Mesenchymal stem cell (in vitro differentiated cells and primary cell): ENCODE results near the gene CPSF4.
A peak's percentile ranks its signal among the peaks of the same experiment; 100 is the strongest.

ENCODE experiments used
- DNase-seq: peaks from one replicate; pipeline ENCODE4 v3.0.0-alpha.2; 2013
- H2AFZ ChIP-seq: one replicate; pipeline ENCODE4 v1.6.1; 2013; ENCODE audit warnings: low read depth, mild to moderate bottlenecking, control low read depth, inconsistent platforms, low read length, moderate library complexity
- H2AK5ac ChIP-seq: 2 replicates; pipeline ENCODE4 v1.6.1; 2013; ENCODE audit warnings: low read length, moderate library complexity, mild to moderate bottlenecking, inconsistent platforms; ENCODE audit not compliant: severe bottlenecking
- H2BK120ac ChIP-seq: one replicate; pipeline ENCODE4 v1.6.1; 2013; ENCODE audit warnings: low read depth, mild to moderate bottlenecking, inconsistent platforms, low read length, moderate library complexity
- H2BK12ac ChIP-seq, 2 experiments: one replicate each; pipeline ENCODE4 v1.6.1; 2013; ENCODE audit warnings: inconsistent platforms in 2 of 2, low read length in 2 of 2, mild to moderate bottlenecking in 2 of 2, moderate library complexity in 2 of 2, control low read depth in 1 of 2
- H2BK15ac ChIP-seq: one replicate; pipeline ENCODE4 v1.6.1; 2013; ENCODE audit warnings: mild to moderate bottlenecking, low read depth, inconsistent platforms; ENCODE audit not compliant: poor library complexity, severe bottlenecking
- H2BK5ac ChIP-seq: 2 replicates; pipeline ENCODE4 v1.6.1; 2013; ENCODE audit warnings: low read depth, mild to moderate bottlenecking, low read length, control low read depth, inconsistent platforms; ENCODE audit not compliant: poor library complexity, severe bottlenecking
- H3K14ac ChIP-seq, 2 experiments: one replicate each; pipeline ENCODE4 v1.6.1; 2013; ENCODE audit warnings: inconsistent platforms in 2 of 2, low read length in 2 of 2, control low read depth in 1 of 2, mild to moderate bottlenecking in 1 of 2, moderate library complexity in 1 of 2
- H3K18ac ChIP-seq, 2 experiments: one replicate each; pipeline ENCODE4 v1.6.1; 2013; ENCODE audit warnings: inconsistent platforms in 2 of 2, low read length in 2 of 2, control low read depth in 1 of 2, low read depth in 1 of 2, mild to moderate bottlenecking in 1 of 2
- H3K23ac ChIP-seq, 2 experiments: one replicate each; pipeline ENCODE4 v1.6.1; 2013; ENCODE audit warnings: inconsistent platforms in 2 of 2, low read length in 2 of 2, mild to moderate bottlenecking in 2 of 2, moderate library complexity in 2 of 2, control low read depth in 1 of 2
- H3K27ac ChIP-seq: 2 replicates; pipeline ENCODE4 v1.5.1; 2013; ENCODE audit warnings: mild to moderate bottlenecking, moderate library complexity, low read length, control low read depth, inconsistent platforms; ENCODE audit not compliant: poor library complexity, severe bottlenecking
- H3K27me3 ChIP-seq, 2 experiments: 2 replicates each; pipeline versions ENCODE4 v1.6.1 to v1.7.0; 2013; ENCODE audit warnings: low read length in 2 of 2, mild to moderate bottlenecking in 2 of 2, moderate library complexity in 2 of 2, control low read depth in 1 of 2, inconsistent platforms in 1 of 2; ENCODE audit not compliant: control insufficient read depth in 1 of 2, insufficient read depth in 1 of 2
- H3K36me3 ChIP-seq, 2 experiments: 2 replicates each; pipeline versions ENCODE4 v1.6.1 to v1.7.0; 2013; ENCODE audit warnings: low read length in 2 of 2, control low read depth in 1 of 2, inconsistent platforms in 1 of 2, low read depth in 1 of 2, mild to moderate bottlenecking in 1 of 2; ENCODE audit not compliant: insufficient read depth in 2 of 2, control insufficient read depth in 1 of 2
- H3K4ac ChIP-seq, 2 experiments: one replicate each; pipeline ENCODE4 v1.6.1; 2013; ENCODE audit warnings: inconsistent platforms in 2 of 2, low read length in 2 of 2, mild to moderate bottlenecking in 2 of 2, moderate library complexity in 2 of 2, control low read depth in 1 of 2, low read depth in 1 of 2
- H3K4me1 ChIP-seq: 2 replicates; pipeline ENCODE4 v1.6.1; 2013; ENCODE audit warnings: low read depth, low read length, control low read depth; ENCODE audit not compliant: control insufficient read depth, insufficient read depth
- H3K4me2 ChIP-seq: 2 replicates; pipeline ENCODE4 v1.6.1; 2013; ENCODE audit warnings: low read length, mild to moderate bottlenecking, inconsistent platforms; ENCODE audit not compliant: poor library complexity, severe bottlenecking
- H3K4me3 ChIP-seq, 2 experiments: 2 replicates each; pipeline versions ENCODE4 v1.5.1 to v1.7.0; 2013; ENCODE audit warnings: low read length in 2 of 2, mild to moderate bottlenecking in 2 of 2, control low read depth in 1 of 2, low read depth in 1 of 2; ENCODE audit not compliant: insufficient read depth in 1 of 2
- H3K79me1 ChIP-seq: replicated peaks from 2 replicates; pipeline ENCODE4 v1.6.1; 2013; ENCODE audit warnings: mild to moderate bottlenecking, control low read depth, low read length, inconsistent platforms; ENCODE audit not compliant: poor library complexity, severe bottlenecking
- H3K9ac ChIP-seq: 2 replicates; pipeline ENCODE4 v1.7.0; 2013; ENCODE audit warnings: mild to moderate bottlenecking, low read length, moderate library complexity
- H3K9me3 ChIP-seq: 2 replicates; pipeline ENCODE4 v1.7.0; 2013; ENCODE audit warnings: mild to moderate bottlenecking, low read length; ENCODE audit not compliant: control insufficient read depth
- H4K8ac ChIP-seq: one replicate; pipeline ENCODE4 v1.6.1; 2013; ENCODE audit warnings: inconsistent platforms, mild to moderate bottlenecking, low read length, moderate library complexity
- H4K91ac ChIP-seq: one replicate; pipeline ENCODE4 v1.6.1; 2013; ENCODE audit warnings: mild to moderate bottlenecking, low read length, inconsistent platforms
- WGBS: methylation state at CpG from one replicate; pipeline ENCODE4 v1.1.7; 2013; ENCODE audit warnings: mixed read lengths; 5-methylcytosine and 5-hydroxymethylcytosine counted together

CPSF4 gene

GRCh38 chr7:99460651-99461050 lies 21.9 kb downstream of the CPSF4 start:
- Histone ChIP-seq H3K9me3 (no peaks in the 10 kb centered on the region), H2BK15ac (no peak overlapping the region), H3K79me1 (peaks cover 11% of the 10 kb centered on the region), H2BK12ac (no peak overlapping the region), H3K4ac (no peak overlapping the region), H3K27ac (no peak overlapping the region), H2AFZ (no peak overlapping the region), H3K9ac (no peak overlapping the region), H4K91ac (no peak overlapping the region), H2BK5ac (no peak overlapping the region), H3K14ac (no peak overlapping the region), H3K36me3 (peaks cover 50 to 64% of the 10 kb centered on the region in 2 experiments), H2BK120ac (no peak overlapping the region), H3K27me3 (no peaks in the 10 kb centered on the region), H3K4me3 (no peak overlapping the region), H3K4me1 (peaks cover 9% of the 10 kb centered on the region), H3K18ac (no peak overlapping the region), H2AK5ac (no peak overlapping the region), H3K23ac (no peak overlapping the region), H4K8ac (no peak overlapping the region), H3K4me2 (no peak overlapping the region)
- no peak for DNase-seq
- 95% methylated on average over 11 of the region's 11 CpGs for WGBS

- Histone ChIP-seq H2BK15ac (no peak overlapping the region), H4K8ac (no peak overlapping the region), H3K4me3 (no peak overlapping the region), H2BK120ac (no peak overlapping the region), H3K4ac (no peak overlapping the region), H4K91ac (no peak overlapping the region), H3K27ac (no peak overlapping the region), H3K23ac (no peak overlapping the region), H2AK5ac (no peak overlapping the region), H3K4me1 (peaks cover 9% of the 10 kb centered on the region), H2BK5ac (no peak overlapping the region), H3K18ac (no peak overlapping the region), H3K36me3 (peaks cover 44 to 58% of the 10 kb centered on the region in 2 experiments), H3K9me3 (no peaks in the 10 kb centered on the region), H2BK12ac (no peak overlapping the region), H3K27me3 (no peaks in the 10 kb centered on the region), H3K79me1 (peaks cover 11% of the 10 kb centered on the region), H3K14ac (no peak overlapping the region), H2AFZ (no peak overlapping the region), H3K4me2 (no peak overlapping the region), H3K9ac (no peak overlapping the region)
- DNase-seq = no peak
- 98% methylated on average over 2 of the region's 2 CpGs for WGBS
These were observed 22.5 kb downstream of the CPSF4 start for GRCh38 chr7:99461221-99461620.

GRCh38 chr7:99465421-99465768 lies 26.7 kb downstream of the CPSF4 start:
- Histone ChIP-seq H3K79me1 (no peaks in the 10 kb centered on the region), H3K27ac (peak overlapping the region; percentile 26), H4K91ac (peak overlapping the region; percentile 12), H3K27me3 (no peaks in the 10 kb centered on the region), H2BK15ac (no peak overlapping the region), H3K4me2 (peak overlapping the region; percentile 66), H2AK5ac (peak overlapping the region; percentile 53), H3K4me3 (peak overlapping the region; percentile 72 to 98), H2BK12ac (no peak overlapping the region), H3K4me1 (peaks cover 8% of the 10 kb centered on the region), H3K18ac (peak overlapping the region in 1 of 2 experiments; percentile 85), H3K9me3 (no peaks in the 10 kb centered on the region), H2BK5ac (no peak overlapping the region), H3K23ac (no peak overlapping the region), H3K14ac (peak overlapping the region in 1 of 2 experiments; percentile 91), H4K8ac (peak overlapping the region; percentile 38), H3K9ac (peak overlapping the region; percentile 98), H2AFZ (peak overlapping the region; percentile 75), H2BK120ac (no peak overlapping the region), H3K36me3 (peaks cover 12 to 16% of the 10 kb centered on the region in 2 experiments), H3K4ac (peak overlapping the region in 1 of 2 experiments; percentile 72)
- no peak for DNase-seq
- 22% methylated on average over 9 of the region's 9 CpGs for WGBS

- H3K4me3 ChIP-seq = no peak overlapping the region
- WGBS = 94% methylated on average over 29 of the region's 29 CpGs
- no peak overlapping the region for H2AFZ ChIP-seq
These were observed 29.7 kb downstream of the CPSF4 start for GRCh38 chr7:99468336-99468918.

More at GRCh38 chr7:99468336-99468918, 29.7 kb downstream of the CPSF4 start:
- no peak for DNase-seq
- no peak overlapping the region for H4K8ac ChIP-seq
- no peaks in the 10 kb centered on the region for H3K79me1 ChIP-seq
- no peak overlapping the region for H3K9ac ChIP-seq
- no peak overlapping the region for H2AK5ac ChIP-seq
- H3K4me1 ChIP-seq = peaks cover 6% of the 10 kb centered on the region
- no peaks in the 10 kb centered on the region for H3K9me3 ChIP-seq
- H3K36me3 ChIP-seq = peaks cover 6% of the 10 kb centered on the region in 2 experiments
- H2BK5ac ChIP-seq = no peak overlapping the region
- no peak overlapping the region for H2BK120ac ChIP-seq
- H3K23ac ChIP-seq = no peak overlapping the region
- H2BK12ac ChIP-seq = no peak overlapping the region
- H3K14ac ChIP-seq = no peak overlapping the region
- no peak overlapping the region for H3K18ac ChIP-seq
- H3K27ac ChIP-seq = no peak overlapping the region
- H3K27me3 ChIP-seq = no peaks in the 10 kb centered on the region
- no peak overlapping the region for H3K4ac ChIP-seq
- H2BK15ac ChIP-seq = no peak overlapping the region
- no peak overlapping the region for H4K91ac ChIP-seq
- H3K4me2 ChIP-seq = no peak overlapping the region
